HG02973 (cell line): ENCODE measurements around the gene AFF1.

Experiments
- ATAC-seq: cut with Tn5 transposase; IDR thresholded peaks from one replicate; pipeline ENCODE4 v1.9.1; 2021; ENCODE audit warnings: moderate library complexity; ENCODE audit not compliant: unreplicated experiment

The AFF1 gene

DNA sequence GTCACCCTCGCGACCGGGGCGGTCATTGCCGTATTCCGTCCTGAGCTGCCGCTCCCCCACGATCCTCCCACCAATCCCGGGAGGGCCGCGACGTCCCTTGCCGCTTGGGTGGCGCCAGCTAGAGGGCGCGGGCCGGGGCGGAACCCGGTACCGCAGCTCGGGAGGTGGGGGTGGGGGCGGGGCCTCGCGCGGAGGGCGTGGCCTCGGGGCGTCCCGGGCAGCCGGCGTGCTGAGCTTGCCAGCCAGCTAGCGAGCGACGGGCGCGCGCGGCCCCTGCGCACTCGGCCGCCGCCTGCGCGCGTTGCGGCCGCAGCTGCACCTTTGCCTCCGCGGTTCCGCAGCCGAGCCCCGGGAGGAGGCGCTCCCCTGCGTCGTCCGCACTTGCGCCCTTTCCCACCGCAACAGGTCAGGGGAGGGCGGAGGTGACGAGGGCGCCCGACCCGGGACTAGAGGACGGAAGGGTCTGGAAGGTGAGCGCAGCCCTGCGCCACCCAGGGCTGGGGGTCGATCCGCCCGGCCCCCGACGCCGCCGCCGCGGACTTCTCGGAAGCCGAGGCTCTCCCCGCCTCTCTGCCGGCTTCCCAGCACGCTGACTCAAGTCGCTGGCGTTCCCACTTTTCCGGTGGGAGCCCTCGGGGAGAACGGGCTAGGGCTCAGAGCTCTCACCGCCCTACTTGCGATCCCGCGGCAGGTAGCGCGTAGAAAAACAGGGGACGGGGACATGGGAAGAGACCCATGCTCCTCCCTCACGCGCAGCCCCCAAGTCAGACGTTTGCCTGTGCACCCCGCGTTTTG lies at the start of gene AFF1:
AFF1 (plus strand) TSS at position 241 of the 795 bp plus-strand sequence. CDS start 13,523 bp downstream, outside the sequence.
- ATAC-seq = peak; percentile 44

GRCh38 chr4:86890790-86891189 lies 44.0 kb upstream of the AFF1 start:
- no peak for ATAC-seq

- peak; percentile 56 for ATAC-seq
These were observed 42.8 kb upstream of the AFF1 start, which contains the start of gene C4orf36 for GRCh38 chr4:86891762-86892635. Gene C4orf36, minus strand, starts transcription at chr4:86892422. Its CDS starts 902 bp downstream, at chr4:86891520.

DNA sequence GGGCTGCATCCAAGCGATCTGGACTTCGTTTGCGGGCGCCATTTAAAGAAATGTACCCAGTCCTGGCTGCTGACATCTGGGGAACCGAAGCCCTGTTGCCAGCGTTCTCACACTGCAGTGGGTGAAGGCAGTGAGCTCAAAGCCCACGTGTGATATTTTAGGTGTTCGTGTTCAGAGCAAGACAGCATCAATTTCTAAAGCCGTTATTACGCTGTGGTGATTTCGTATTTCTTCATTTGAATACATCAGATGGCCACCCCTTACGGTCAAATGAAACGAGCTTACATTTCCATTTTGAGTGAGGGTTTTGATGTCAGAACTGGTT lies 42.2 kb upstream of the AFF1 start:
- ATAC-seq = no peak

DNA sequence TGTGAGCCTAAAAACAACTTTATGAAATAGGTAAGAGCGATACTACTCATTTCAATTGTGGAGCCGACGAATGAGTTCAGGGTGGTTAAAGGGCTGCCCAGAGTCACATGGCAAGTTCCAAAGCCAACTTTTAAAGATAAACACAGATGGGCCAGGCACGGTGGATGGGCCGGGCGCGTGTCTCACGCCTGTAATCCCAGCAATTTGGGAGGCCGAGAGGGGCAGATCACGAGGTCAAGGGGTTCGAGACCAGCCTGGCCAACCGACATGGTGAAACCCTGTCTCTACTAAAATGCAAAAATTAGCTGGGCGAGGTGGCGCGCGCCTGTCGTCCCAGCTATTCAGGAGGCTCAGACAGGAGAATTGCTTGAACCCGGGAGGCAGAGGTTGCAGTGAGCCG lies 41.7 kb upstream of the AFF1 start:
- ATAC-seq = no peak

DNA sequence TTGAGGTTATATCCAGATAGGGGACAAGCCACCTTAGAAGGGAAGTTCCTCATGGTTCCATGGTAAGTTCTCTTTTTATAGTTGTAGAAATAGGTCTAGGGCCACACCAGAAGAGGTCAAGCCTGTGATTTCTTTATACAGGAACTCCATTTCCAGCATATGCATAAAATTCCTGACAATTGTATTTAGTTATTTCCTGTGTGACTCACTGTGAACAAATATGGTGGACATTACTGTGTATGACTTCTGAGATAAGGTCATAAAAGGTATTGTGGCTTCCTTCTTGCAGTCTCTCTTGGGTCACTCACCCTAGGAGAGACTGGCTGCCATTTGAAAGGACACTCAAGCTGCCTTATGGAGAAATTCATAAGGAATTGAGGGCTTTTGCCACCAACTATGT lies 40.4 kb upstream of the AFF1 start:
- no peak for ATAC-seq

- ATAC-seq = peak; percentile 47
These were observed 38.9 kb upstream of the AFF1 start for GRCh38 chr4:86895692-86896488.

DNA sequence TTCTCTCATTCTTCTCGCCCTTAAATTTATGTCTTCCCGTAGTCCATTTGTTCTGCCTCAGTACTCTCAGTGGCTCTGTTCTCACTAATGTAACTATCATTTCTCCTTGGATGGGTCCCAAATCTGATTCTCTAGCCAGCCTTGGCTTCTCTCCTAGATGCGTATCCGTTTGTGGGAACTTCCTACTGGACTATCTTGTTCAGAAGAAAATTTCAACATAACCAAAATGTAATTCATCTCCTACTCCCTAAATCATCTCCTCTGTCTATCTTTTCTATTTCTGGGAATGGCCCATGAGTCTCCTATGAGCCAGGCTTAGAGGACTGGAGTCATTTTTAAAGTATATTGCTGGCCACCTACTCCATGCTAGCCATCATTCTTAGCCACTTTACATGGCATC lies 38.2 kb upstream of the AFF1 start:
- ATAC-seq = no peak

DNA sequence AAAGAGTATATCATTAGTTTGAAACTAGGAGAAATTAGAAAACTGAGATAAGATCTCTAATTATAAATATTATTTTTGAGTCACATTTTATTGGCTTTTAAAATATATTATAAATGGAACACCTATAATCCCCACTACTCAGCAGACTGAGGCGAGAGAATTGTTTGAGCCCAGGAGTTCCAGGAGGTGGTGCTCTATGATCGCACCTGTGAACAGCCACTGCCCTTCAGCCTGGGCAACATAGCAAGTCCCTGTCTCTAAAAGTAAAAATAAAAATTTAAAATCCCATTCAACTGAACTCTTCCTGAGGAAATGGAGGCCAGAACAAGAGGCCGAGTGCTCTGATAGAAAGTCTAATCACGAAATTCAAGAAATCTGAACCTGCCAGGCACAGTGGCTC lies 36.2 kb upstream of the AFF1 start:
- no peak for ATAC-seq

DNA sequence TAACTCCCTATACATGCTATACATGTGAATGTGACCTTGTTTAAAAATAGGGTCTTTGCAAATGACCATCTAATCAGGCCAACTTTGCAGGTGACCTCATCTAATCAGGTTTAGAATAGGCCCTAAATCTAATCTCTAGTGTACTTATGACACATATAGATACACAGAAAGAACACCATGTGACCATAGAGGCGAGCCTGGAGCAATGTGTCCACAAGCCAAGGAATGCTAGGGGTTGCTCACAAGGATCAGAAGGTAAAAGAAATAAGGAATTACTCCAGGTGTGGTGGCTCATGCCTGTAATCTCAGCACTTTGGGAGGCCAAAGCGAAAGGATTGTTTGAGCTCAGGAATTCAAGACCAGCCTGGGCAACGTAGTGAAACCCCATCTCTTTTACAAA lies 32.9 kb upstream of the AFF1 start:
- no peak for ATAC-seq

DNA sequence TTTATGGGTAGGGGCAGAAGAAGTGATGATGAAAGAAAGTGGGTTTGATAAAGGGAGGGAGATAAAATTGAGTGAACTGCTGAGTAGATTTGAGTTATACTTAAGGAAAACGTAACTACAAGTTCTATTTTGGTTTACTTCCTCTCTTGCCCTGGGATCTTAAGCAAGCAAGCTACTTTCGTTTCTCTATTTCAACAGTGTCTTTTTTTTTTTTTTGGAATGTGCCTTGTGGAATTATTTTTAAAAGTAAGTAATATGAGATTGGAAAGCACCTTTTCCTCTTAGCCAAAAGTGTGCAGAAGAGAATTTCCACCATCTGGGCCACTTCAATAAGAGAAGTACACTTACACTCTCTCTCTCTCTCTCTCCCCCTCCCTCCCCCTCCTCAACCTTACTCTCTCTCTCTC lies 26.6 kb upstream of the AFF1 start:
- ATAC-seq = no peak

DNA sequence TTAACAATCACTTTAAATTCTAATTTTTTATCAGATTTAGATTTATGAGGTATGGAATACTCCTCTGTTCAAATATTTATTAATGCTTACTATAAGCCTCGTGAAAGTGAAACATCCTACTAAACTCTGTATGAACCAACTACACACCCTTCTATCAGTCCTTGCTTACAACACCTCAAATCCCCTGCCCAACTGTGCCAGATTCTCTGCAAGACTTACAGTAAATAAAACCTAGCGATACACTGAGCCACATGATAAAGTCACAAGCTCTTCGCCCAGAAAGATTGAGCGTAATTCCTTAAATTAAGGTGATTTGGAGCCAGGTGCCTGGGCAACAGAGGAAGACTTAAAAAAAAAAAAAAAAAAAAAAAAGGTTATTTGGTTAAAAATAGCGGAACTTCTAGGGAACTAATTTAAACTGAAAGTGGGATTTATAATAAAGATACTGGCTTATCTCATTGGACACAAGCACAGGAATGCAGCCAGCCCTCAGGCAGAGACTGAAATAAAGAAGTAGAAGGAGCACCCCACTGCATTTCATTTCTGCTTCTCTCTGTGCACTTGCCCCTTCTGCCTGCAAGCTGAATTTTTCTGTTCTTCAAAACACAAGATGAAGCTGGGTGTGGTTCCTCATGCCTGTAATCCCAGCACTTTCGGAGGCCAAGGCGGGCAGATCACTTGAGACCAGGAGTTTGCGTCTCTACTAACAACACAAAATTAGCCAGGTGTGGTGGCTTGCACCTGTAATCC lies 25.1 kb upstream of the AFF1 start:
- no peak for ATAC-seq

- no peak for ATAC-seq
These were observed 24.4 kb upstream of the AFF1 start for GRCh38 chr4:86910369-86910768.

GRCh38 chr4:86910820-86911684 lies 23.8 kb upstream of the AFF1 start:
- no peak for ATAC-seq

DNA sequence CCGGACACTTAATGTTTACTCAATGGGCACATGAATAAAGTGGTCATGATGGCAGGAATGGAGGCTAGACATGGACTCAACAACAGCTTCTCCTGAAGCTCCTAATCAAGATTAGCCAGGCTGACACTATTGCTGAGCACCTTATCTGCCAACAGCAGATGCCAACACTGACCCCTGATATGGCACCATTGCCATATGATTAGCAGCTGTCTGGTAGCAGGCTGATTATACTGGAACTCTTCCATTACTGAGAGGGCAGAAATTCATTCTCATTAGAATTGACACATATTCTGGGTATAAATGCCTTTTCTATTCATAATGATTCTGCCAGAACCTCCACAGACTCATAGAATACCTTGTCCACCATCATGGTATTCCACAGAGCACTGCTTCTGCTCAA lies 18.4 kb upstream of the AFF1 start:
- no peak for ATAC-seq

DNA sequence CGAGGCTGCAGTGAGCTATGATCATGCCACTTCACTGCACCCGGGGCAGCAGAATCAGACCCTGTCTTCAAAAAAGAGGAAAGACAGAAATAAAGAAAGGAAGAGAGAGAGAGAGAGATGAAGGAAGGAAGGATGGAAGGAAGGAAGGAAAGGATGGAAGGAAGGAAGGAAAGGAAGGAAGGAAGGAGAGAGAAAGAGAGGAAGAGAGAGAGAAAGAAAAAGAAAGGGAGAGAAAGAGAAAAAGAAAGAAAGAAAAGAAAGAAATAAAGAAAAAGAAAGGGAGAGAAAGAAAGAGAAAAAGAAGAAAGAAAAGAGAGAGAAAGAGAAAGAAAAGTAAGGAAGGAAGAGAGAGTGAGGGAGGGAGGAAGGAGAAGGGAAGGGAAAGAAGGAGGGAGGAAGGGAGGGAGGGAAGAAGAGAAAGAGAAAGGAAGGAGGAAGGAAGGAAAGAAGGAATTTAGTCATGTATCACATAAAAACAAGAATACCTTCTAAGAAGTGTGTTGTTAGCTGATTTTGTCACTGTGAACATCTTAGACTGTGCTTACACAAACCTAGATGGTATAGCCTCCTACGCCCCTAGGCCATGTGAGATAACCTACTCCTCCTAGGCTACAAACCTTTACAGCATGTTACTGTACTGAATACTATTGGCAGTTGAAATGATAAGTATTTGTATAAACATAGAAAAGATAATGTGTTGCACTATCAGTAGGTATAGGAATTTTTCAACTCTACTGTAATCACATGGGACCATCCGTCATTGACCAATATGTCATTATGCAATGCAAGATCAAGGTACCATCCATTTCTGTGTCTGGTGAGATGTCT lies 17.4 kb upstream of the AFF1 start:
- ATAC-seq = no peak

DNA sequence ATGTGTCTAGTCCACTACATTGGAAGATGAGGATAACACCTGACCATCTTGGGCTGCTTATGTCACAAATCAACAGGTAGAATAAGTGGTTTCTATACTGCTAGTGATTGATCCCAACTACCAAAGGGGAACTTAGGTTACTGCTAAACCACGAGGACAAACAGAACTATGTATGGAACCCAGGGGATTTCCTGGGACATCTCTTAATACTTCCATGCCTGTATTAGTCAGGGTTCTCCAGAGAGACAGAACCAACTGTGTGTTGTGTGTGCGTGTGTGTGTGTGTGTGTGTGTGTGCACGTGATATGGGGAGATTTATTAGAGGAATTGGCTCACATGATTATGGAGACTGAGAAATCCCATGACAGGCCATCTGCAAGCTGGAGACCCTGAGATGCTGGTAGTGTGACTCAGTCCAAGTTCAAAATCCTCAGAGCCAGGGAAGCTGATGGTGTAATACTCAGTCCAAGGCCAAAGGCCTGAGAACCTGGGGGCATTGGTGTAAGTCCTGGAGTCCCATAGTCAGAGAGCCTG lies 16.2 kb upstream of the AFF1 start:
- no peak for ATAC-seq

GRCh38 chr4:86919561-86920223 lies 15.1 kb upstream of the AFF1 start:
- ATAC-seq = no peak
